Common myeloid progenitor, CD34-positive (primary cell): ENCODE data around the gene CNPY1.
"Not testable (repeated sequence)": the region's sequence is repeated elsewhere in the genome, so short reads cannot be mapped to it uniquely, and the experiment has no call there.

Source experiments
- CTCF ChIA-PET: fragments of 350-600 bp; sonication (Branson Sonifier 250); formaldehyde crosslinking; loops from one replicate; lab custom pipeline; 2021; ENCODE audit warnings: antibody characterized with exemption; lab: Charles Lee
- POLR2A ChIA-PET: fragments of 350-600 bp; sonication (Branson Sonifier 250); formaldehyde crosslinking; loops from one replicate; lab custom pipeline; 2021; ENCODE audit warnings: antibody characterized with exemption; lab: Charles Lee
- DNase-seq, 3 donors: peaks; one replicate each; pipeline versions ENCODE4 v3.0.0 to v3.0.0-alpha.2; 2013
- H3K27ac ChIP-seq, 2 experiments: 1 replicate in 1 of 2; 2 replicates in 1 of 2; pipeline ENCODE4 v1.7.0; 2013; ENCODE audit warnings: inconsistent platforms in 2 of 2, low read length in 2 of 2, mild to moderate bottlenecking in 2 of 2, low read depth in 1 of 2, moderate library complexity in 1 of 2; ENCODE audit not compliant: severe bottlenecking in 2 of 2, insufficient read depth in 1 of 2, poor library complexity in 1 of 2
- H3K27me3 ChIP-seq, 5 experiments: replicated peaks in 2 of 5; 1 replicate in 3 of 5; 2 replicates in 2 of 5; pipeline versions ENCODE4 v1.6.1 to v1.7.0; 2013; ENCODE audit warnings: low read length in 4 of 5, mild to moderate bottlenecking in 2 of 5, moderate library complexity in 2 of 5, inconsistent platforms in 1 of 5; ENCODE audit not compliant: insufficient read depth in 5 of 5, control insufficient read depth in 4 of 5
- H3K36me3 ChIP-seq, 4 experiments: 1 replicate in 2 of 4; 2 replicates in 2 of 4; pipeline versions ENCODE4 v1.6.1 to v1.7.0; 2013; ENCODE audit warnings: low read length in 3 of 4, control low read depth in 1 of 4, mild to moderate bottlenecking in 1 of 4; ENCODE audit not compliant: control insufficient read depth in 4 of 4, insufficient read depth in 4 of 4
- H3K4me1 ChIP-seq, 4 experiments: 1 replicate in 3 of 4; 2 replicates in 1 of 4; pipeline versions ENCODE4 v1.6.1 to v1.7.1; 2013; ENCODE audit warnings: low read length in 3 of 4, mild to moderate bottlenecking in 3 of 4, control low read depth in 1 of 4, inconsistent platforms in 1 of 4, moderate library complexity in 1 of 4; ENCODE audit not compliant: control insufficient read depth in 4 of 4, insufficient read depth in 4 of 4; ENCODE audit errors: control extremely low read depth in 1 of 4
- H3K4me3 ChIP-seq, 7 experiments: 1 replicate in 4 of 7; 2 replicates in 3 of 7; pipeline versions ENCODE4 v1.5.1 to v1.7.0; 2013; ENCODE audit warnings: mild to moderate bottlenecking in 7 of 7, low read length in 6 of 7, moderate library complexity in 6 of 7, inconsistent platforms in 2 of 7, low read depth in 2 of 7, control low read depth in 1 of 7; ENCODE audit not compliant: insufficient read depth in 4 of 7, control insufficient read depth in 1 of 7; ENCODE audit errors: extremely low read depth in 1 of 7
- H3K9me3 ChIP-seq, 5 experiments: 1 replicate in 4 of 5; 2 replicates in 1 of 5; pipeline versions ENCODE4 v1.6.1 to v1.7.1; 2013; ENCODE audit warnings: low read length in 4 of 5, mild to moderate bottlenecking in 2 of 5, inconsistent platforms in 1 of 5, low read depth in 1 of 5, moderate library complexity in 1 of 5; ENCODE audit not compliant: control insufficient read depth in 4 of 5, insufficient read depth in 2 of 5; ENCODE audit errors: control extremely low read depth in 1 of 5
- WGBS: methylation state at CpG from one replicate; pipeline ENCODE4 v1.1.5; 2013; ENCODE audit not compliant: insufficient coverage; 5-methylcytosine and 5-hydroxymethylcytosine counted together

Gene CNPY1

GRCh38 chr7:155567646-155568332 lies 21.4 kb upstream of the CNPY1 start:
- peaks cover 0 to 19% (median 0%) of the 10 kb centered on the region in 5 experiments for H3K27me3 ChIP-seq
- POLR2A ChIA-PET: no interaction called here

GRCh38 chr7:155566011-155566836 lies 19.9 kb upstream of the CNPY1 start:
- CTCF ChIA-PET: no interaction called here
- Histone ChIP-seq H3K4me1 (no peaks in the 10 kb centered on the region), H3K36me3 (no peaks in the 10 kb centered on the region), H3K9me3 (no peaks in the 10 kb centered on the region), H3K4me3 (no peak overlapping the region), H3K27ac (no peak overlapping the region), H3K27me3 (peaks cover 0 to 5% (median 0%) of the 10 kb centered on the region in 5 experiments)
- 97% methylated on average over 24 of the region's 31 CpGs for WGBS
- no peak for DNase-seq
- POLR2A ChIA-PET: no interaction called here

More at GRCh38 chr7:155567646-155568332, 21.4 kb upstream of the CNPY1 start:
- Histone ChIP-seq H3K4me1 (no peaks in the 10 kb centered on the region), H3K9me3 (no peaks in the 10 kb centered on the region), H3K4me3 (no peak overlapping the region), H3K36me3 (no peaks in the 10 kb centered on the region), H3K27ac (no peak overlapping the region)
- no peak for DNase-seq
- 88% methylated on average over 15 of the region's 18 CpGs for WGBS
- CTCF ChIA-PET: interaction anchor here (1.5 kb wide), 1 partner anchor 10 kb away, joined by 5 read pairs; no protein-coding TSS in a partner anchor

GRCh38 chr7:155565596-155565995 lies 19.2 kb upstream of the CNPY1 start:
- Histone ChIP-seq H3K4me3 (no peak overlapping the region), H3K27ac (no peak overlapping the region), H3K36me3 (no peaks in the 10 kb centered on the region), H3K4me1 (no peaks in the 10 kb centered on the region), H3K27me3 (peaks cover 0 to 9% (median 4%) of the 10 kb centered on the region in 5 experiments), H3K9me3 (no peaks in the 10 kb centered on the region)
- DNase-seq: no peak
- ChIA-PET POLR2A (interaction anchor here (0.6 kb wide), 1 partner anchor 151 kb away, joined by 3 read pairs; no protein-coding TSS in a partner anchor), CTCF (no interaction called here)
- WGBS: 89% methylated on average over 10 of the region's 10 CpGs

- CTCF ChIA-PET, POLR2A ChIA-PET, H3K4me1 ChIP-seq, H3K27ac ChIP-seq, H3K4me3 ChIP-seq, DNase-seq, H3K9me3 ChIP-seq, H3K36me3 ChIP-seq: not testable (repeated sequence)
- WGBS: 100% methylated on average over 3 of the region's 10 CpGs
- peaks cover 0 to 15% (median 4%) of the 10 kb centered on the region in 5 experiments for H3K27me3 ChIP-seq
Measured at GRCh38 chr7:155562976-155563375, 16.6 kb upstream of the CNPY1 start.

- CTCF ChIA-PET: no interaction called here
- POLR2A ChIA-PET: interaction anchor here (0.6 kb wide), 1 partner anchor 20 kb away, joined by 3 read pairs; no protein-coding TSS in a partner anchor
Measured at GRCh38 chr7:155562106-155562505, 15.7 kb upstream of the CNPY1 start.

GRCh38 chr7:155560982-155561686 lies 14.8 kb upstream of the CNPY1 start:
- H3K4me1 ChIP-seq: no peaks in the 10 kb centered on the region
- H3K9me3 ChIP-seq: no peaks in the 10 kb centered on the region
- POLR2A ChIA-PET: no interaction called here
- H3K36me3 ChIP-seq: no peaks in the 10 kb centered on the region
- no peak for DNase-seq
- H3K27me3 ChIP-seq: peaks cover 0 to 15% (median 4%) of the 10 kb centered on the region in 5 experiments
- H3K4me3 ChIP-seq: no peak overlapping the region
- 87% methylated on average over 12 of the region's 18 CpGs for WGBS
- CTCF ChIA-PET: no interaction called here
- H3K27ac ChIP-seq: no peak overlapping the region

More at GRCh38 chr7:155562106-155562505, 15.7 kb upstream of the CNPY1 start:
- Histone ChIP-seq H3K9me3 (no peaks in the 10 kb centered on the region), H3K27ac (no peak overlapping the region), H3K27me3 (peaks cover 0 to 15% (median 4%) of the 10 kb centered on the region in 5 experiments), H3K36me3 (no peaks in the 10 kb centered on the region), H3K4me3 (no peak overlapping the region), H3K4me1 (no peaks in the 10 kb centered on the region)
- DNase-seq: no peak
- 95% methylated on average over 6 of the region's 9 CpGs for WGBS
